Progenitor cell of endocrine pancreas (in vitro differentiated cells): ENCODE measurements around the gene CXCR2. TPM values are rescaled to one million over a fixed set of nuclear protein-coding genes. Genes with fewer than 3 reads are reported as not detected.

Experiments used
- DNase-seq: peaks from one replicate; pipeline ENCODE4 v3.0.0; 2021; ENCODE audit warnings: low spot score; ENCODE audit not compliant: unreplicated experiment
- H3K27ac Mint-ChIP-seq: 2 replicates; pipeline ENCODE4 v1.8.0; 2021; ENCODE audit warnings: mild to moderate bottlenecking, moderate library complexity, mixed read lengths
- H3K27me3 Mint-ChIP-seq: 2 replicates; pipeline ENCODE4 v1.8.0; 2021; ENCODE audit warnings: mixed read lengths
- H3K36me3 Mint-ChIP-seq: 2 replicates; pipeline ENCODE4 v1.8.0; 2022; ENCODE audit warnings: mixed read lengths; ENCODE audit not compliant: insufficient read depth
- H3K4me1 Mint-ChIP-seq: 2 replicates; pipeline ENCODE4 v1.8.0; 2021; ENCODE audit warnings: low read depth, mixed read lengths
- H3K4me3 Mint-ChIP-seq: 2 replicates; pipeline ENCODE4 v1.8.0; 2021; ENCODE audit warnings: low read depth, mild to moderate bottlenecking, moderate library complexity, mixed read lengths
- H3K9me3 Mint-ChIP-seq: 2 replicates; pipeline ENCODE4 v1.8.0; 2021; ENCODE audit warnings: low read depth, mixed read lengths
- total RNA-seq: library from RNA; stranded (reverse); gene quantifications from 2 replicates; pipeline ENCODE4 v1.2.1, GENCODE V29; 2021
- TF ChIP-seq, protein P1 (sequence below): fragments of 200-600 bp; sonication (generic); IDR thresholded peaks from one replicate; pipeline ENCODE4 v1.5.0; 2021; ENCODE audit warnings: antibody characterized with exemption, mild to moderate bottlenecking; ENCODE audit not compliant: unreplicated experiment

CXCR2 gene
- total RNA-seq, 1 donor from 2014 or later, result not detected

- Mint-ChIP-seq H3K27me3 (peaks cover 41% of the 10 kb centered on the region), H3K36me3 (no peaks in the 10 kb centered on the region), H3K9me3 (no peaks in the 10 kb centered on the region), H3K4me1 (no peaks in the 10 kb centered on the region), H3K27ac (no peak overlapping the region), H3K4me3 (no peak overlapping the region)
- TF ChIP-seq, protein P1, sequence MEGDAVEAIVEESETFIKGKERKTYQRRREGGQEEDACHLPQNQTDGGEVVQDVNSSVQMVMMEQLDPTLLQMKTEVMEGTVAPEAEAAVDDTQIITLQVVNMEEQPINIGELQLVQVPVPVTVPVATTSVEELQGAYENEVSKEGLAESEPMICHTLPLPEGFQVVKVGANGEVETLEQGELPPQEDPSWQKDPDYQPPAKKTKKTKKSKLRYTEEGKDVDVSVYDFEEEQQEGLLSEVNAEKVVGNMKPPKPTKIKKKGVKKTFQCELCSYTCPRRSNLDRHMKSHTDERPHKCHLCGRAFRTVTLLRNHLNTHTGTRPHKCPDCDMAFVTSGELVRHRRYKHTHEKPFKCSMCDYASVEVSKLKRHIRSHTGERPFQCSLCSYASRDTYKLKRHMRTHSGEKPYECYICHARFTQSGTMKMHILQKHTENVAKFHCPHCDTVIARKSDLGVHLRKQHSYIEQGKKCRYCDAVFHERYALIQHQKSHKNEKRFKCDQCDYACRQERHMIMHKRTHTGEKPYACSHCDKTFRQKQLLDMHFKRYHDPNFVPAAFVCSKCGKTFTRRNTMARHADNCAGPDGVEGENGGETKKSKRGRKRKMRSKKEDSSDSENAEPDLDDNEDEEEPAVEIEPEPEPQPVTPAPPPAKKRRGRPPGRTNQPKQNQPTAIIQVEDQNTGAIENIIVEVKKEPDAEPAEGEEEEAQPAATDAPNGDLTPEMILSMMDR, result no peak
- no peak for DNase-seq
These were observed 35.8 kb downstream of the CXCR2 start for GRCh38 chr2:218161644-218162043.

- Mint-ChIP-seq H3K27me3 (peaks cover 44% of the 10 kb centered on the region), H3K36me3 (no peaks in the 10 kb centered on the region), H3K27ac (no peak overlapping the region), H3K9me3 (no peaks in the 10 kb centered on the region), H3K4me1 (no peaks in the 10 kb centered on the region), H3K4me3 (no peak overlapping the region)
- DNase-seq, result no peak
- TF ChIP-seq, protein P1, result no peak
These were observed 37.0 kb downstream of the CXCR2 start for GRCh38 chr2:218162814-218163213.

DNA sequence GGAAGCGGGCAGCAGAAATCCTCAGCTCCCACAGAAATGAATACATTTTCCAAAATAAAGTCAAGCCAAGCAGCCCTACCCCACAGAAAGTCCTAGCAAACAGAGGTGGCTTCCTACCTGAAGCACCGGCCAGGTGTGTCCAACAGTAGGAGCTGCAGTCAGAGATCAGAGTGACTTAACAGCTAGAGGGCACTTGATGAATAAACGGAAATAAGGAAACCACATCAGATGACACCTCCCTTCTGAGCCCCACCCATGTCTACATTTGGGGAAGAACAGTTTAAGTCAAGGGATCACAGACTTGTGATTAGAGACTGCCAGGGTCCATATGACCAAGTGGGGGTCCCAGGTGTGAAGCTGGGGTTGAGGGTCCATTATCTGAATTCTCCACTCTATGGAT is 41.0 kb downstream of the CXCR2 start, which contains the start of gene CXCR1:
Gene CXCR1 (minus strand): TSS at position 172 of the 400 bp plus-strand sequence. CDS start 1,751 bp downstream, outside the sequence.
- H3K4me1 Mint-ChIP-seq, result peaks cover 7% of the 10 kb centered on the region
- H3K27me3 Mint-ChIP-seq, result peaks cover 39% of the 10 kb centered on the region
- DNase-seq, result no peak
- H3K4me3 Mint-ChIP-seq, result no peak within 1 kb of the TSS
- TF ChIP-seq, protein P1, result no peak
- H3K9me3 Mint-ChIP-seq, result no peaks in the 10 kb centered on the region
- no peak within 1 kb of the TSS for H3K27ac Mint-ChIP-seq
- H3K36me3 Mint-ChIP-seq, result no peaks in the 10 kb centered on the region

- TF ChIP-seq, protein P1, result no peak
- H3K4me1 Mint-ChIP-seq, result peaks cover 7% of the 10 kb centered on the region
- DNase-seq, result no peak
- no peak overlapping the region for H3K4me3 Mint-ChIP-seq
- H3K9me3 Mint-ChIP-seq, result no peaks in the 10 kb centered on the region
- peaks cover 30% of the 10 kb centered on the region for H3K27me3 Mint-ChIP-seq
- H3K27ac Mint-ChIP-seq, result no peak overlapping the region
- no peaks in the 10 kb centered on the region for H3K36me3 Mint-ChIP-seq
These were observed 42.2 kb downstream of the CXCR2 start for GRCh38 chr2:218168016-218168415.

DNA sequence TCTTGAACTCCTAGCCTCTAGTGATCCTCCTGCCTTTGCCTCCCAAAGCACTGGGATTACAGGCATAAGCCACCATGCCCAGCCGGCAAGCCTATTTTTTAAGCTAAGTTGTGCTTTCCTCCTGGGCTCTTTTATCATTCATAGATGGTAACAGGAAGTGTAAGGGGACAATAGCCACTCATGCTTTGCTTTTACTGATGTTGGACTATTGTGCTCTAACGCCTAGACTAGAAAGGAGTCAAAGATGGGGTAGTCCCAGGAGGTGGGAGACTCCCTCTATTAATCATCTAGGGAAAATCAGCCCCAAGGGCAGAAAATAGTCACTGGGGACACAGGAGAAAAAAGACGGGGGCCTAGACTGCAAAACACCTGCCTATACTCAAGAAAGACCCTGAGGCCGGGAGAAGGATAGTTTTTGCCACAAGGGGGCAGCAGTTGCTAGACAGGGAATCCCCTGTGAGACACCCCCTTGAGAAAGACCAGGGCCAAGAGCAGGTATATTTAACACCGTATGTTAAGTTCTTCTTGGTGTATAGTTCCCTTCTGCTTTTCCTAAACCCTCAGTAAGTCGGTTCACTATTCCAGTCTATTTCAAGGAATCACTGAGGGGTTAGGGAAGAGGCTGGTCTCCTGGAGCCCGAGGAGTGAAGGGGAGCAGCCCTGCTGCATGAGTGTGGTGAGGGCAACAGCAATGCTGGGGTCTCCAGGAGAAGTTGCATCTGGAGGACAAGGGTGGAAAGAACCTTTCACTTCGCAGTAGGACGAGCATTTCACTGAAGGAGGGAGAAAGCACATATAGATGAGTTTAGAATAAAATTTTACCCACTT is 43.0 kb downstream of the CXCR2 start:
- H3K9me3 Mint-ChIP-seq, result no peaks in the 10 kb centered on the region
- H3K4me1 Mint-ChIP-seq, result peaks cover 7% of the 10 kb centered on the region
- TF ChIP-seq, protein P1, result peak; percentile 72
- H3K27ac Mint-ChIP-seq, result no peak overlapping the region
- DNase-seq, result peak; percentile 53
- H3K4me3 Mint-ChIP-seq, result no peak overlapping the region
- peaks cover 28% of the 10 kb centered on the region for H3K27me3 Mint-ChIP-seq
- H3K36me3 Mint-ChIP-seq, result no peaks in the 10 kb centered on the region
